DMS153 treated with DMSO at 0.1 percent for 48 hours (cell line): ENCODE data around the gene MAGEA9B.
"Not testable (repeated sequence)": the region's sequence is repeated elsewhere in the genome, so short reads cannot be mapped to it uniquely, and the experiment has no call there.

Experiments used
- DNase-seq: peaks from one replicate; lab custom pipeline; 2025; ENCODE audit not compliant: unreplicated experiment; lab: John Stamatoyannopoulos, UW

Gene MAGEA9B

GRCh38 chrX:149571770-149572169 lies 15.5 kb downstream of the MAGEA9B start:
- DNase-seq, result no peak

- DNase-seq, result no peak
Measured at GRCh38 chrX:149570668-149571067, 16.6 kb downstream of the MAGEA9B start.

- DNase-seq, result no peak
Measured at GRCh38 chrX:149569770-149570169, 17.5 kb downstream of the MAGEA9B start.

- DNase-seq, result no peak
Measured at GRCh38 chrX:149568701-149569296, 18.5 kb downstream of the MAGEA9B start.

- DNase-seq, result no peak
Measured at GRCh38 chrX:149567621-149568417, 19.4 kb downstream of the MAGEA9B start.

- no peak for DNase-seq
Measured at GRCh38 chrX:149563359-149563758, 23.9 kb downstream of the MAGEA9B start.

- not testable (repeated sequence) for DNase-seq
Measured at GRCh38 chrX:149555251-149555650, 32.0 kb downstream of the MAGEA9B start.

GRCh38 chrX:149551939-149552248 lies 35.4 kb downstream of the MAGEA9B start:
- not testable (repeated sequence) for DNase-seq

GRCh38 chrX:149551245-149551938 lies 35.9 kb downstream of the MAGEA9B start:
- DNase-seq, result not testable (repeated sequence)

- DNase-seq, result not testable (repeated sequence)
Measured at GRCh38 chrX:149550454-149550853, 36.8 kb downstream of the MAGEA9B start.

- not testable (repeated sequence) for DNase-seq
Measured at GRCh38 chrX:149549701-149550100, 37.6 kb downstream of the MAGEA9B start, which contains the start of gene HSFX3. Gene HSFX3 (minus strand): TSS chrX:149549924. CDS start chrX:149549852, 72 bp downstream.

GRCh38 chrX:149547782-149548181 lies 39.5 kb downstream of the MAGEA9B start:
- not testable (repeated sequence) for DNase-seq

GRCh38 chrX:149546962-149547361 lies 40.3 kb downstream of the MAGEA9B start:
- not testable (repeated sequence) for DNase-seq

- not testable (repeated sequence) for DNase-seq
Measured at GRCh38 chrX:149545545-149546543, 41.4 kb downstream of the MAGEA9B start.

GRCh38 chrX:149541521-149542047 lies 45.7 kb downstream of the MAGEA9B start:
- DNase-seq, result no peak

- DNase-seq, result peak; percentile 86
Measured at GRCh38 chrX:149540621-149541520, 46.4 kb downstream of the MAGEA9B start, which contains the start of gene EOLA1. Gene EOLA1 (plus strand): TSS chrX:149541012. CDS start chrX:149545631, 4,619 bp downstream.

GRCh38 chrX:149540131-149540620 lies 47.1 kb downstream of the MAGEA9B start:
- DNase-seq, result peak; percentile 85

- peak; percentile 97 for DNase-seq
Measured at GRCh38 chrX:149539283-149540130, 47.8 kb downstream of the MAGEA9B start.
